Right ventricle myocardium inferior (tissue), 1 donor: ENCODE results near the gene LRRC75A. TPM values are rescaled to one million over a fixed set of nuclear protein-coding genes. Genes with fewer than 3 reads are reported as not detected.
"Not testable (repeated sequence)": the region's sequence is repeated elsewhere in the genome, so short reads cannot be mapped to it uniquely, and the experiment has no call there.

Experiments used
- ATAC-seq: fragments of 200-7000 bp; cut with Tn5 transposase; one replicate; pipeline ENCODE4 v1.9.1; 2020; ENCODE audit warnings: mild to moderate bottlenecking, moderate library complexity
- DNase-seq: peaks from one replicate; pipeline ENCODE4 v3.0.0; 2021; ENCODE audit errors: missing footprints
- intact Hi-C: fragments of 100-400 bp; cut with DNase I; formaldehyde crosslinking; loops from one replicate; pipeline ENCODE4 v1.11.0; 2022
- total RNA-seq: library from RNA; stranded (reverse); fragmentation: NEBNext Ultra II Directional; extraction: Animal tissue kit (Norgen Biotek cat#: 25700); gene quantifications from one replicate; pipeline ENCODE4 v1.2.1, GENCODE V29; 2021
- donor health status: DM: no; HTN: yes; CAD: no; lungs with severe emphysema.

The LRRC75A gene
- total RNA-seq, 1 donor from 2014 or later: 1.1 TPM

GRCh38 chr17:16440901-16441629 lies 50.9 kb downstream of the LRRC75A start:
- intact Hi-C loops: loop anchor here (5.0 kb wide), 1 partner anchor 146 kb away; no protein-coding TSS in a partner anchor
- no peak for ATAC-seq
- DNase-seq: no peak

DNA sequence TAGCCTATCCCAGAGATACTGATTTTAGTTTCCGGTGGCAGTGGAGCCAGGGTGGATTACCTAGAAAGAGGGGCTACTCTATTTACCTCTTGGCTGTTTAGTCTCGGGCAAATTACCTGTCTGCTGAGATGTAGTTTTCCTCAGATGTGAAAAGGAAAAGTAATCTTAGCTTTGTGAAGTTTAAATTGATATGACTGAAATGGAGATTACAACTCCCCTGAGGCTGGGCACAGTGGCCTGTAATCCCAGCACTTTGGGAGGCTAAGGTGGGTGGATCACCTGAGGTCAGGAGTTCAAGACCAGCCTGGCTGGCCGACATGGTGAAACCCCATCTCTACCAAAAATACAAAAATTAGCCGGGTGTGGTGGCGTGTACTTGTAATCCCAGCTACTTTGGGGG lies 51.6 kb downstream of the LRRC75A start:
- intact Hi-C loops: loop anchor here (5.0 kb wide), 1 partner anchor 147 kb away; no protein-coding TSS in a partner anchor
- ATAC-seq, DNase-seq: not testable (repeated sequence)

GRCh38 chr17:16439811-16440351 lies 52.1 kb downstream of the LRRC75A start:
- intact Hi-C loops: loop anchor here (2.0 to 5.0 kb wide), 2 partner anchors 59 to 147 kb away; partner anchors contain the start of gene UBB

DNA sequence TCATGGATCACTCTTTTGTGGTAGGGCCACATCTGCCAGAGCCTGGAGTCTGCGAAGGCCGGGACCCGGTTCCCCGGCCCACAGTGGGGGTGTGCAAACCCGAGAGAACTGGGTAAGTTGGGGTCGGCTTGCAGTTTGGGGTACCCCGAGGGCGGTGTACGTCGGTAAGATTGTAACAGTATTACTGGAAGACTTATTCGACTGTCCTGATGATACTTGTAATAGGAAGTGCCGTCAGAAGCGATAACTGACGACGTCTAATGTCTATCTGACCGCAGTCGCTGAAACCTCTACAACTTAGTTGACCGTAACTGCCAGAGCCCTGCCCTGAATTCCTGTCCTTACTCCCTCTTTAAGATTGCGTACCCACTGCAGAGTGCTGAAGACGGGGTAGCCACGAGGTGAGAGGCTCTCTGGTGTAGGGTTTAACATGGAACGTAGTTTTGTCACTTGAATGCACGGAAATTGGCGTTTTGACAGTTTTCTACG lies 52.6 kb downstream of the LRRC75A start:
- intact Hi-C loops: loop anchor here (2.0 kb wide), 1 partner anchor 59 kb away; the partner anchor contains the start of gene UBB
- DNase-seq: no peak
- ATAC-seq: no peak

More at GRCh38 chr17:16439811-16440351, 52.1 kb downstream of the LRRC75A start:
- no peak for ATAC-seq
- no peak for DNase-seq

DNA sequence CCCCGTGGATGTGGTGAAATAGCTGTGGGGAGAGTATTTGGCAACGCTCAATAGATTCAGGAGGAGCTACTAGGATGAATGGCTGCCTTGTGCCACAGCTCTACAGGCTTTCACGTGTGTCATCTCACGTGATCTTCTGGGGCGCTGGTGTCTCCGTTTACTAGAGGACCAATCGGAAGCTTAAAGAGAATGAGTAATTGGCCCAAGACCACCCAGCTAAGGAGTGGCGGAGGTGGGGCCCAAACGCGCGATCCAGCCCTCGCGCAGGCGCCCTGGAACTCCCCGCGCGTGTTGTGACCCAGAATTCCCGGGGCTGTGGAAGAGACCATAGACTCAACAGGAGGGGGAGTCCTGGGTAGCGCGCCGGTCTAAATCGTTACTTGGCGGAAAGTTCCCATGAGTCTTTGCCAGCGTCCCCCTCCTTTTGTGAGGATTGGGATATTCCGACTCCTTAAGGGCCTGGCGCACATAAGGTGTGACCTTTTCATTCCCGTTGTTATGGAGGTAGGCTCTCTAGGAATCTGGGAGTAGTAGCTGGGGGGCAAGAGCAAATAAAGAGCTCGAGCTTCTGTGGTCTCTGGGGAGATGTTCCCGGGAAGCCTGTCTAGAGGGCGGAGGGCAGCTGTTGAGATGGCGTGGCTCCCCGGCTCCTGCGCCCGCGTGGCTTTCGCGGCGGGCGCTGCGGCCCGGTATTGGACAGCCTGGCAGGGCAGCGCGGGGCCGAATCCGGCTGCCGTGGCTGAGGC lies 53.3 kb downstream of the LRRC75A start:
- ATAC-seq (peak; percentile 97), DNase-seq (peak; percentile 94)
- intact Hi-C loops: loop anchor here (2.0 kb wide), 1 partner anchor 58 kb away; the partner anchor contains the start of gene UBB

- DNase-seq (no peak), ATAC-seq (no peak)
- intact Hi-C loops: loop anchor here (2.0 kb wide), 1 partner anchor 57 kb away; the partner anchor contains the start of gene UBB
These were observed 53.8 kb downstream of the LRRC75A start for GRCh38 chr17:16438173-16438556.

DNA sequence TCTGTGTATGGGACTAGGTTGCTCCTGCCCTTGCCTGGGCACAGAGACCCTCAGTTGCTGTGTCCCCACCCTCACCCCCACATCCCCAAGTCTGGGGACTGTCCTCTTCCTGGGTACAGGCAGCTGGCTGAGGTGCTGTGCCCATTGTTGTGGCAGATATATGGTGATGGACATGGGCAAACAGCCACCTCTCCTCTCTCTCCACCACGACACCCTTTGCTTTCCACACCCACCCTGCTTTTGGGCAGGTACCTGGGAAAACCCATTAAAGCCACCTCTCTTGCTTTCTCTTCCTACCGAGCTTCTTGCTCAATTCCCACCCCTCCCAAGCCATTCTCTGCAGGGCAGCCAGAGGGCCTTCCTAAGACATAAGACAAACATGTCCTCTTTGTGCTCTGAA lies 54.9 kb downstream of the LRRC75A start:
- intact Hi-C loops: no loop called here
- ATAC-seq: no peak
- no peak for DNase-seq

- DNase-seq (no peak), ATAC-seq (no peak)
- intact Hi-C loops: no loop called here
These were observed 55.8 kb downstream of the LRRC75A start for GRCh38 chr17:16435925-16436886.

GRCh38 chr17:16434662-16435061 lies 57.3 kb downstream of the LRRC75A start:
- no peak for DNase-seq
- no peak for ATAC-seq
- intact Hi-C loops: no loop called here

DNA sequence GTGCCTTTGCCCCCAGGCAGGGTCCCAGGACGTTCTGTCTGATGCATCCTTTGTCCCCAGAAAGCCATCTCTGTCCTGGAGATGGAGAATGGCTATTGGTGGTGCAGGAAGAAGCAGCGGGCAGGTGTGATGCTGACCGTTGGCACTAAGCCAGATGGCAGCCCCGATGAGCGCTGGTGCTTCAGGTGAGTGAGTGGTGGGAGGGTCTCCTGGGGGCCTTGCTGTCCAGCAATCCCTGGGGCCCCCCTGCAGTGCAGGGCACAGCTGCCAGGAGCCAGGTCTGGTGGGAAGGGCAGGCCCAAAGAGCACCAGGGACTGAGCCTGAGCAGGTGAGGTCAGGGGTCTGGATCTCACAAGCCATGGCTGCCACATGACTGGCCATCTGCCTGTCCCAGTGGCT lies 58.5 kb downstream of the LRRC75A start:
- ATAC-seq: no peak
- no peak for DNase-seq
- intact Hi-C loops: no loop called here

DNA sequence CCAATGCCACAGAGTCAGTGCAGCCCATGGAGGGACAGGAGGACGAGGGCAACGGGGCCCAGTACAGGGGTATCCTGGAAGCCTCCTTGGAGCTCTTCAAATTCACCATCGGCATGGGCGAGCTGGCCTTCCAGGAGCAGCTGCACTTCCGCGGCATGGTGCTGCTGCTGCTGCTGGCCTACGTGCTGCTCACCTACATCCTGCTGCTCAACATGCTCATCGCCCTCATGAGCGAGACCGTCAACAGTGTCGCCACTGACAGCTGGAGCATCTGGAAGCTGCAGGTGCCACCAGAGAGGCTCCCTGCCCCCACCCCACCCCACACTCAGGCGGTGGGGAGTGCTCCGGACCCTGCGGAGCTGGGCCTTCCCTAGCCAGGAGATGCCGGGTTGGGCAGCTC lies 60.0 kb downstream of the LRRC75A start:
- intact Hi-C loops: no loop called here
- ATAC-seq (no peak), DNase-seq (no peak)

DNA sequence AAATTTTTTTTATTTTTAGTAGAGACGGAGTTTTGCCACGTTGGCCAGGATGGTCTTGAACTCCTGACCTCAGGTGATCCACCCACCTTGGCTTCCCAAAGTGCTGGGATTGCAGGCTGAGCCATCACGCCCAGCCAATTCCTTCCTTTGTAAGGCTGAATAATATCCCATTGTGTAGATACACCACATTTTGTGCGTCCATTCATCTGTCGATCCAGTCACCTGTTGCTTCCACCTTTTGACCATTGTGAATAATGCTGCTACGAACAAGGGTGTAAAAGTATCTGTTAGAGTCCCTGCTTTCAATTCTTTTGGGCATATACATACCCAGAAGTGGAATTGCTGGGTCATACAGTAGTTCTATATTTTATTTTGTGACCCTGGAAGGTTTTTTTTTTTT lies 61.3 kb downstream of the LRRC75A start:
- intact Hi-C loops: no loop called here
- no peak for ATAC-seq
- no peak for DNase-seq

GRCh38 chr17:16429083-16429482 lies 62.9 kb downstream of the LRRC75A start:
- intact Hi-C loops: no loop called here
- ATAC-seq: no peak
- DNase-seq: peak; percentile 32

GRCh38 chr17:16428098-16428882 lies 63.7 kb downstream of the LRRC75A start:
- intact Hi-C loops: no loop called here
- peak; percentile 73 for ATAC-seq
- DNase-seq: peak; percentile 79

- intact Hi-C loops: no loop called here
- DNase-seq (no peak), ATAC-seq (no peak)
These were observed 65.0 kb downstream of the LRRC75A start for GRCh38 chr17:16427020-16427419.

DNA sequence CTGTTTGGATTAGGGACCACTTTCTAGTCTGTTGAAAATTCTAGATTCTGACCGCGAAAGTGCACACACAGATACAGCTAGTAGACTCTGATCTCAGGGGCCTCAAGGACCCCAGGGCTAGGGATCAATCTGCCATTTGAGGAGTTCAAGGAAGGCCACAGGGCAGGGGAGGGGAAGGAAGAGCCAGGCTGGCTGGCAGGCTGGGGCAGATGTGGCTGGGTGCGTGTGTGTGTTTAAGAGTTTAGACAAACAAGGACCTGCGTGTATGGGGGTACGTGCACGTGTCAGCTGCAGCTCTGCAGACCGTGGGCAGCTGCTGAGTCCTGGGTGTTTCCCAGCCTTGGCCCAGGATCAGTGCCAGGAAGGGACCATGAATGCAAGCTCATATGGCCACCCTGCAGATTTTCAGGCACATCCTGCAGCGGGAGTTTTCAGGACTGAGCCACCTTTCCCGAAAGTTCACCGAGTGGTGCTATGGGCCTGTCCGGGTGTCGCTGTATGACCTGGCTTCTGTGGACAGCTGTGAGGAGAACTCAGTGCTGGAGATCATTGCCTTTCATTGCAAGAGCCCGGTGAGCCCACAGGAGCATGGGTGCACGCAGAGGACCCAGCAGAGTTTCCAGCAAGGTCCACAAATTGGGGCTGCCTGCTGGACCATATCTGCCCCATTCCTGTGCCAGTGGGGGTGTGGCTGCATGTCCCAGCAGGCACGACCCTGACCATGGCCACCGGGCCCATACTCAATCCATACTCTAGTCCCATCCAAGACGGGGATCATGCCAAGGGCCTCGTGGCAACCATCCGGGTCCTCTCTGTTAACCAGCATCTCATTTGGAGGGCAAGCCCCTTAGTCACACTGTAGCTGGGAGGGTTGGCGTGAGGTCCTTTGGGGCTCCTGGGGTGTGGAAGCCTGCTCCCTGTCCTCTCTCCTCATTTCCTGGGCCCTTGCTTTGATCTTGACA lies 66.0 kb downstream of the LRRC75A start:
- intact Hi-C loops: no loop called here
- ATAC-seq: no peak
- DNase-seq: peak; percentile 54
